ENCODE data around the gene EPB41L3. TPM values are rescaled to one million over a fixed set of nuclear protein-coding genes. Genes with fewer than 3 reads are reported as not detected.

The EPB41L3 gene
- total RNA-seq, 1 donor from 2014 or later, result 58.1 TPM

DNA sequence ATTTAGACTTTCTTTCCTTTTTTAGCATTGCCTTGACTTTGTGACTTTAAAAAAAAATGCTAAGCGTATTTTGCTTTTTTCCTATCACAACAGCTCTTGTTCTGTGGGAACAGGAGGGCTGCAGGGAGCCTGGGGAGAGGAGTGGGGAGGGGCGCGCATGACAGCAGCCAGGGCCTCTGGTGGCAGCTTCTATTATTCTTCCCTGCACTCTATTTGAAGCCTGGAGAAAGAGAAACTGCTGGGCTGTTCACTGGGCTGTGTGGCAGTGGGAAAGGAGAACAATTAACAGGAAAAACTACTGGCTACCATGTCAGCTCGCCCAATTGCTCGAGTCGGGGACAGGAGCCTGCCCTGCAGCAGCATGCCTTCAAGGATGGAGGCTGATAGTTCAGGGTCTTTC lies 129.3 kb downstream of the EPB41L3 start:
- Mint-ChIP-seq H3K27ac (peak overlapping the region; percentile 50), H3K9me3 (no peaks in the 10 kb centered on the region), H3K27me3 (no peaks in the 10 kb centered on the region), H3K36me3 (no peaks in the 10 kb centered on the region), H3K4me1 (ENCODE audit: unreplicated experiment) (peaks cover 20% of the 10 kb centered on the region), H3K4me3 (no peak overlapping the region)
- no peak for DNase-seq (ENCODE audit: extremely low spot score, unreplicated experiment)
- TF ChIP-seq, protein P1, sequence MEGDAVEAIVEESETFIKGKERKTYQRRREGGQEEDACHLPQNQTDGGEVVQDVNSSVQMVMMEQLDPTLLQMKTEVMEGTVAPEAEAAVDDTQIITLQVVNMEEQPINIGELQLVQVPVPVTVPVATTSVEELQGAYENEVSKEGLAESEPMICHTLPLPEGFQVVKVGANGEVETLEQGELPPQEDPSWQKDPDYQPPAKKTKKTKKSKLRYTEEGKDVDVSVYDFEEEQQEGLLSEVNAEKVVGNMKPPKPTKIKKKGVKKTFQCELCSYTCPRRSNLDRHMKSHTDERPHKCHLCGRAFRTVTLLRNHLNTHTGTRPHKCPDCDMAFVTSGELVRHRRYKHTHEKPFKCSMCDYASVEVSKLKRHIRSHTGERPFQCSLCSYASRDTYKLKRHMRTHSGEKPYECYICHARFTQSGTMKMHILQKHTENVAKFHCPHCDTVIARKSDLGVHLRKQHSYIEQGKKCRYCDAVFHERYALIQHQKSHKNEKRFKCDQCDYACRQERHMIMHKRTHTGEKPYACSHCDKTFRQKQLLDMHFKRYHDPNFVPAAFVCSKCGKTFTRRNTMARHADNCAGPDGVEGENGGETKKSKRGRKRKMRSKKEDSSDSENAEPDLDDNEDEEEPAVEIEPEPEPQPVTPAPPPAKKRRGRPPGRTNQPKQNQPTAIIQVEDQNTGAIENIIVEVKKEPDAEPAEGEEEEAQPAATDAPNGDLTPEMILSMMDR (conservative IDR thresholded peaks at IDR 0.05), result peak; percentile 57

DNA sequence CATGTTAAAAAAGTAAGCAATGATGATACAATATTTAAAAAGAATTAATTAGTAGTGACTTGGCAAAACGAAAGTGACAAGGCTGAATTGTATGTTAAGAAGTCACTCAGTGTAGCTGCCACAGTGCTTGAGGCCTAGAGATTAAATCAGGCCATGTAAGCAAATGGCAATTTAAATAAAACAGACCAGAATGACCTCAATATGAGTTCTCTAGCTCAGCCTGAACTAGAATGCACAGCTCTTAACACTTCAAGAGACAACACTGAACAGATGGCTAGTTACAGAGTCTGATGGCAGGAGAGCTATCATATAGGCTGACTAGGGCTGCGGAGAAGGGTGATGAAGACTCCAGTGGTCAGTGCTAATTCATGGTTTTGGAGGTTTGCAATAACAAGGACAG lies 130.3 kb downstream of the EPB41L3 start:
- no peaks in the 10 kb centered on the region for H3K9me3 Mint-ChIP-seq
- peaks cover 20% of the 10 kb centered on the region for H3K4me1 Mint-ChIP-seq (ENCODE audit: unreplicated experiment)
- peak overlapping the region; percentile 59 for H3K27ac Mint-ChIP-seq
- DNase-seq (ENCODE audit: extremely low spot score, unreplicated experiment), result no peak
- H3K27me3 Mint-ChIP-seq, result no peaks in the 10 kb centered on the region
- TF ChIP-seq, protein P1 (conservative IDR thresholded peaks at IDR 0.05), result no peak
- no peak overlapping the region for H3K4me3 Mint-ChIP-seq
- no peaks in the 10 kb centered on the region for H3K36me3 Mint-ChIP-seq

DNA sequence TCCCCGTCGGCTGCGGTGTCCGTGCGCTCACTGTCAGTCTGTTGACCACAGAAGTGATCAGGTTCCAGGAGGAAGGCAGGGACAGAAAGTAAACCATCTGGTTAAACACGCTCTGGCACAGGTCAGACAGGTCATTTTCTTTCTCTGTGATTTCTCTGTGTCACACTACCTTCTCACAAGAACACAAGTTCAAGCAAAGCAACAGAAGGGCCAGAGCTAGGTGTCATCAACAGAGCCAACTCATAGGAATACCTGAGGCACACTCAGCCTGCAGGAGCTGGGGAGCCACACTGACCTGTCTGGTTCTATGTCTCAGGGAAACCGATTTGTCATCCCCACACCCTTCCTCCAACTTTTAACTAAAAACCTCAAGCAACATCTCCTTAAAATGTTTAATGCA lies 133.2 kb downstream of the EPB41L3 start:
- Mint-ChIP-seq H3K27ac (peak overlapping the region; percentile 87), H3K4me3 (peak overlapping the region; percentile 82), H3K36me3 (peaks cover 4% of the 10 kb centered on the region), H3K9me3 (no peaks in the 10 kb centered on the region), H3K4me1 (ENCODE audit: unreplicated experiment) (peaks cover 13% of the 10 kb centered on the region), H3K27me3 (no peaks in the 10 kb centered on the region)
- no peak for DNase-seq (ENCODE audit: extremely low spot score, unreplicated experiment)
- TF ChIP-seq, protein P1 (conservative IDR thresholded peaks at IDR 0.05), result no peak

DNA sequence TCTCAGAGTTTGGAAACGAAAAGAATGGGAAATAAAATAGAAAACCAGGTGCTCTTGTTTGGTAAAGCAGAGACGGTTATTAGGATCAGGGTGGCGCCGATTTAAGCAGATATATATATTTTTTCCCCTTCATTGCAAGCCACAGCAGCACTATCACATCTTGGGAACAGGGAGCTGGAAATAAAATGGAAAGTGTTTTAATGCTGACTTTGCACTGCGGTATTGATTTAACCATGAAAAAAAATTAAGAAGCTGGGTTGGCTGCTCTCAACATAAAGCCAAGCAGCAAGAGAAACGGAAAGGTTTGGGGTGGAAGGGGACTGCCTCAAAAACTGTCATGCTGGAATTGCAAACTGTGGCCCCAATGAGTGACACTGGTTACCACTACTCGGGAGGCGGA lies 145.5 kb downstream of the EPB41L3 start:
- Mint-ChIP-seq H3K9me3 (no peaks in the 10 kb centered on the region), H3K4me3 (no peak overlapping the region)
- TF ChIP-seq, protein P1 (conservative IDR thresholded peaks at IDR 0.05), result no peak

DNA sequence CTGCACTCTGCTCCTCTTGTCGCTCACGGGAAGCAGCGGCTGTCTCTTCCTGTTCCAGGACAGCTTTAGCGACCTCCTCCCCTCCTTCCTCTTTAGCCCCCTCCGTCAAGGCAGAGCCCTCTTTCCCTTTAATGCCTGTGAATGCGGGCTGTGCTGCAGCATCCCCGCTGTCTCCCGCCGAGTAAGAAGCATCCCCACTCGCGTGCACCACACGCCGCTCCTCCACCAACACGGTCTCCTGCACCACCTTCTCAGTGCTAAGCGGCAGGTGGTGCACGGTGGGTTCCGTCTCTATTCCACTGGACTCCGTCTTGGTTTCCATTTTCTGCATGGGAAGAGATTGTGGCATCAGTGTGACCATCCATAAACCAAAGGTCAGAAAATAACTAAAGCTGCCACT lies 146.7 kb downstream of the EPB41L3 start:
- Mint-ChIP-seq H3K36me3 (peaks cover 8% of the 10 kb centered on the region), H3K9me3 (no peaks in the 10 kb centered on the region), H3K27ac (no peak overlapping the region), H3K27me3 (no peaks in the 10 kb centered on the region), H3K4me3 (no peak overlapping the region), H3K4me1 (ENCODE audit: unreplicated experiment) (no peaks in the 10 kb centered on the region)
- no peak for DNase-seq (ENCODE audit: extremely low spot score, unreplicated experiment)
- TF ChIP-seq, protein P1 (conservative IDR thresholded peaks at IDR 0.05), result no peak

More for the DNA sequence above, 145.5 kb downstream of the EPB41L3 start:
- no peak for DNase-seq (ENCODE audit: extremely low spot score, unreplicated experiment)
- no peaks in the 10 kb centered on the region for H3K27me3 Mint-ChIP-seq
- no peaks in the 10 kb centered on the region for H3K4me1 Mint-ChIP-seq (ENCODE audit: unreplicated experiment)
- H3K36me3 Mint-ChIP-seq, result peaks cover 8% of the 10 kb centered on the region
- no peak overlapping the region for H3K27ac Mint-ChIP-seq
